GM23248 (cell line): ENCODE results near the gene SLC12A7. TPM values are rescaled to one million over a fixed set of nuclear protein-coding genes. Genes with fewer than 3 reads are reported as not detected.

Experiments used
- DNase-seq: peaks from one replicate; pipeline ENCODE4 v3.0.0-alpha.2; 2015
- H2AFZ ChIP-seq: fragments of 200-600 bp; sonication (generic); 2 replicates; pipeline ENCODE4 v1.6.1; 2016; ENCODE audit warnings: antibody characterized with exemption
- H3F3A ChIP-seq: fragments of 200-600 bp; sonication (generic); 2 replicates; pipeline ENCODE4 v1.6.1; 2016; ENCODE audit warnings: mild to moderate bottlenecking, antibody characterized with exemption, mixed run types; ENCODE audit not compliant: insufficient read depth
- H3K27ac ChIP-seq: fragments of 200-600 bp; sonication (generic); 2 replicates; pipeline ENCODE4 v1.5.1; 2016; ENCODE audit warnings: mild to moderate bottlenecking
- H3K27me3 ChIP-seq: fragments of 200-600 bp; sonication (generic); replicated peaks from 2 replicates; pipeline ENCODE4 v1.6.1; 2016; ENCODE audit warnings: mild to moderate bottlenecking; ENCODE audit not compliant: insufficient read depth
- H3K36me3 ChIP-seq: fragments of 200-600 bp; sonication (generic); 2 replicates; pipeline ENCODE4 v1.6.1; 2016; ENCODE audit warnings: low read depth, mild to moderate bottlenecking
- H3K4me1 ChIP-seq: fragments of 200-600 bp; sonication (generic); 2 replicates; pipeline ENCODE4 v1.6.1; 2016; ENCODE audit warnings: mild to moderate bottlenecking; ENCODE audit not compliant: insufficient read depth
- H3K4me2 ChIP-seq: fragments of 200-600 bp; sonication (generic); one replicate; pipeline ENCODE4 v1.6.1; 2016; ENCODE audit warnings: mild to moderate bottlenecking; ENCODE audit not compliant: unreplicated experiment
- H3K4me3 ChIP-seq: fragments of 200-600 bp; sonication (generic); 2 replicates; pipeline ENCODE4 v1.5.1; 2016; ENCODE audit warnings: mild to moderate bottlenecking
- H3K79me2 ChIP-seq: fragments of 200-600 bp; sonication (generic); 2 replicates; pipeline ENCODE4 v1.6.1; 2016; ENCODE audit warnings: mild to moderate bottlenecking; ENCODE audit not compliant: insufficient read depth
- H3K9ac ChIP-seq: fragments of 200-600 bp; sonication (generic); 2 replicates; pipeline ENCODE4 v1.6.1; 2016; ENCODE audit warnings: mild to moderate bottlenecking
- H3K9me2 ChIP-seq: fragments of 200-600 bp; sonication (generic); 2 replicates; pipeline ENCODE4 v1.6.1; 2016; ENCODE audit warnings: mixed run types, mild to moderate bottlenecking, moderate library complexity; ENCODE audit not compliant: insufficient read depth
- H3K9me3 ChIP-seq: fragments of 200-600 bp; sonication (generic); one replicate; pipeline ENCODE4 v1.6.1; 2017; ENCODE audit warnings: low read depth
- H4K20me1 ChIP-seq: fragments of 200-600 bp; sonication (generic); 2 replicates; pipeline ENCODE4 v1.6.0; 2016; ENCODE audit not compliant: insufficient read depth
- EZH2 ChIP-seq: fragments of 200-600 bp; sonication (generic); IDR thresholded peaks from 2 replicates; pipeline ENCODE4 v1.6.1; 2018; ENCODE audit warnings: antibody characterized with exemption, mild to moderate bottlenecking; ENCODE audit not compliant: insufficient read depth, poor library complexity, severe bottlenecking
- EZH2phosphoT487 ChIP-seq: fragments of 200-600 bp; sonication (generic); IDR thresholded peaks from 2 replicates; pipeline ENCODE4 v1.6.1; 2018; ENCODE audit warnings: antibody characterized with exemption, moderate library complexity, mild to moderate bottlenecking, low read depth; ENCODE audit not compliant: insufficient read depth
- WGBS, 2 experiments: methylation state at CpG; one replicate each; pipeline ENCODE4 v1.1.6; 2015 to 2017; ENCODE audit warnings: low lambda C conversion rate in 2 of 2, low coverage in 1 of 2; ENCODE audit errors: missing lambda C conversion rate in 2 of 2; 5-methylcytosine and 5-hydroxymethylcytosine counted together
- in situ Hi-C: fragments of 300-500 bp; cut with MboI; formaldehyde crosslinking; loops from 2 replicates; pipeline ENCODE4 v1.15.0; 2020
- polyA plus RNA-seq: library from polyadenylated mRNA; unstranded; fragments of >200 nt; fragmentation: Nextera tagmentation; extraction: Ambion mirVana; gene quantifications from 2 replicates; pipeline ENCODE4 v1.2.1, GENCODE V29; 2016
- total RNA-seq: library from RNA; depleted of rRNA; stranded (reverse); fragments of >200 nt; shearing (Covaris generic); gene quantifications from 2 replicates; pipeline ENCODE4 v1.2.3, GENCODE V29; 2014

The SLC12A7 gene
- total and polyA plus RNA-seq, 2 experiments from 2014 or later = 0.75 to 1.9 TPM

GRCh38 chr5:1136814-1137213, 25.0 kb upstream of the SLC12A7 start:
- TF ChIP-seq EZH2phosphoT487 (no peak), EZH2 (no peak)
- H3K9me2 ChIP-seq = no peaks in the 10 kb centered on the region
- in situ Hi-C loops = loop anchor here (10.0 kb wide), 1 partner anchor 192 kb away; no protein-coding TSS in a partner anchor
- 48 to 55% methylated on average over 8 of the region's 8 CpGs for WGBS, 2 experiments
- no peaks in the 10 kb centered on the region for H4K20me1 ChIP-seq
- H3K4me3 ChIP-seq = no peak overlapping the region
- H3K27ac ChIP-seq = no peak overlapping the region
- no peak overlapping the region for H3K9ac ChIP-seq
- H3K27me3 ChIP-seq = peaks cover 13% of the 10 kb centered on the region
- no peaks in the 10 kb centered on the region for H3K36me3 ChIP-seq
- H3K9me3 ChIP-seq = no peaks in the 10 kb centered on the region
- no peak overlapping the region for H2AFZ ChIP-seq
- H3K79me2 ChIP-seq = no peaks in the 10 kb centered on the region
- H3K4me2 ChIP-seq = no peak overlapping the region
- H3F3A ChIP-seq = no peaks in the 10 kb centered on the region
- H3K4me1 ChIP-seq = no peaks in the 10 kb centered on the region
- DNase-seq = no peak

- Histone ChIP-seq H3K4me2 (no peak overlapping the region), H3K9me3 (no peaks in the 10 kb centered on the region), H3K27ac (no peak overlapping the region), H4K20me1 (no peaks in the 10 kb centered on the region), H3K9me2 (no peaks in the 10 kb centered on the region), H3K27me3 (peaks cover 13% of the 10 kb centered on the region), H2AFZ (no peak overlapping the region), H3K9ac (no peak overlapping the region), H3K79me2 (no peaks in the 10 kb centered on the region), H3K4me3 (no peak overlapping the region), H3K36me3 (no peaks in the 10 kb centered on the region), H3F3A (no peaks in the 10 kb centered on the region), H3K4me1 (no peaks in the 10 kb centered on the region)
- WGBS, 2 experiments = 59 to 66% methylated on average over 18 to 27 of the region's 27 CpGs
- no peak for DNase-seq
- no peak for TF ChIP-seq EZH2
- no peak for TF ChIP-seq EZH2phosphoT487
- in situ Hi-C loops = loop anchor here (10.0 kb wide), 1 partner anchor 191 kb away; no protein-coding TSS in a partner anchor
Measured at GRCh38 chr5:1135696-1136525, 24.0 kb upstream of the SLC12A7 start.

GRCh38 chr5:1134478-1134877, 22.6 kb upstream of the SLC12A7 start:
- TF ChIP-seq EZH2 = no peak
- no peak for TF ChIP-seq EZH2phosphoT487
- 78 to 80% methylated on average over 14 of the region's 14 CpGs for WGBS, 2 experiments
- Histone ChIP-seq H3F3A (no peaks in the 10 kb centered on the region), H2AFZ (no peak overlapping the region), H3K9me3 (no peaks in the 10 kb centered on the region), H3K4me3 (no peak overlapping the region), H3K9ac (no peak overlapping the region), H3K79me2 (no peaks in the 10 kb centered on the region), H3K4me1 (no peaks in the 10 kb centered on the region), H4K20me1 (no peaks in the 10 kb centered on the region), H3K4me2 (no peak overlapping the region), H3K27me3 (peaks cover 13% of the 10 kb centered on the region), H3K36me3 (no peaks in the 10 kb centered on the region), H3K9me2 (no peaks in the 10 kb centered on the region), H3K27ac (no peak overlapping the region)
- no peak for DNase-seq
- in situ Hi-C loops = loop anchor here (10.0 kb wide), 1 partner anchor 190 kb away; no protein-coding TSS in a partner anchor

GRCh38 chr5:1133510-1134201, 21.8 kb upstream of the SLC12A7 start:
- Histone ChIP-seq H3K4me2 (no peak overlapping the region), H3K4me3 (no peak overlapping the region), H4K20me1 (no peaks in the 10 kb centered on the region), H3K9ac (no peak overlapping the region), H2AFZ (no peak overlapping the region), H3K79me2 (no peaks in the 10 kb centered on the region), H3K27me3 (peaks cover 13% of the 10 kb centered on the region), H3K9me3 (no peaks in the 10 kb centered on the region), H3K36me3 (no peaks in the 10 kb centered on the region), H3K4me1 (no peaks in the 10 kb centered on the region), H3K27ac (no peak overlapping the region), H3F3A (no peaks in the 10 kb centered on the region), H3K9me2 (no peaks in the 10 kb centered on the region)
- in situ Hi-C loops = loop anchor here (10.0 kb wide), 1 partner anchor 189 kb away; no protein-coding TSS in a partner anchor
- DNase-seq = peak; percentile 20
- no peak for TF ChIP-seq EZH2phosphoT487
- TF ChIP-seq EZH2 = no peak
- 33 to 35% methylated on average over 17 of the region's 17 CpGs for WGBS, 2 experiments
